Activated T-helper 2 cell treated with anti-CD3 and anti-CD28 coated beads, Interferon-gamma antibody, Interleukin-2, Interleukin-4, amounts not matched to agents 10 μg/mL and 5 μg/mL and 100 μg/mL, durations not matched to agents 14 hours and 24 hours and 36 hours (primary cell): Measurements from ENCODE around the gene ZNF423. TPM values are rescaled to one million over a fixed set of nuclear protein-coding genes. Genes with fewer than 3 reads are reported as not detected.

Experiments
- DNase-seq: peaks from one replicate; pipeline ENCODE4 v3.0.0; 2021; ENCODE audit warnings: low spot score
- H3K27ac Mint-ChIP-seq: one replicate; pipeline ENCODE4 v1.8.0; 2021; ENCODE audit warnings: mixed read lengths
- H3K27me3 Mint-ChIP-seq: one replicate; pipeline ENCODE4 v1.8.0; 2021; ENCODE audit warnings: low read depth, mixed read lengths
- H3K36me3 Mint-ChIP-seq: one replicate; pipeline ENCODE4 v1.8.0; 2021; ENCODE audit warnings: low read depth, mixed read lengths
- H3K4me1 Mint-ChIP-seq: one replicate; pipeline ENCODE4 v1.8.0; 2021; ENCODE audit warnings: low read depth, mixed read lengths
- H3K4me3 Mint-ChIP-seq: one replicate; pipeline ENCODE4 v1.8.0; 2021; ENCODE audit warnings: low read depth, mild to moderate bottlenecking, moderate library complexity, mixed read lengths
- H3K9me3 Mint-ChIP-seq: one replicate; pipeline ENCODE4 v1.8.0; 2021; ENCODE audit warnings: mixed read lengths
- intact Hi-C: fragments of 100-400 bp; cut with micrococcal nuclease; formaldehyde crosslinking; loops from one replicate; pipeline ENCODE4 v1.15.1; 2023
- total RNA-seq: library from RNA; stranded (reverse); gene quantifications from 2 replicates; pipeline ENCODE4 v1.2.3, GENCODE V29; 2022

Gene ZNF423
- total RNA-seq, 1 donor from 2014 or later = not detected

DNA sequence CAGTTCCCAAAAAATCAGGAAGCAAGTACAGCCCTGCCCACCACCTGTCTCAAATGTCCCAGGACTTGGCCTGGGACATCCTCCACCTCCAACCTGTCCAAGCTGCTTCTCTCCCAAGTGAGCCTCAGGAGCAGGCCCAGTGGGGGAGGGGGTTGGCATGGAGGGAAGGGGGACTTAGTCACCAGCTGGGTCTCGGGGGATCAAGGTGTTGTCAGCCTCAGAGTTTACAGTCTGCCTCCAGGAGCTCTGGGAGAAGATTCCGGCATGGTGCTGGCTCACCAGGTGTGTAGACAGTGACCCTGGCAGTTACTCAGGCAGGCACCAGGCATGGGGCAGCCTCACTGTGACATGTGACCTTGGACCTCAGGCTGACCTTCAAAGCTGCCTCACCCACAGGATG is 19.7 kb downstream of the ZNF423 start:
- DNase-seq = no peak
- Mint-ChIP-seq H3K4me3 (no peak overlapping the region), H3K27ac (no peak overlapping the region), H3K36me3 (no peaks in the 10 kb centered on the region), H3K4me1 (no peaks in the 10 kb centered on the region), H3K9me3 (no peaks in the 10 kb centered on the region), H3K27me3 (peaks cover 19% of the 10 kb centered on the region)
- intact Hi-C loops = no loop called here

DNA sequence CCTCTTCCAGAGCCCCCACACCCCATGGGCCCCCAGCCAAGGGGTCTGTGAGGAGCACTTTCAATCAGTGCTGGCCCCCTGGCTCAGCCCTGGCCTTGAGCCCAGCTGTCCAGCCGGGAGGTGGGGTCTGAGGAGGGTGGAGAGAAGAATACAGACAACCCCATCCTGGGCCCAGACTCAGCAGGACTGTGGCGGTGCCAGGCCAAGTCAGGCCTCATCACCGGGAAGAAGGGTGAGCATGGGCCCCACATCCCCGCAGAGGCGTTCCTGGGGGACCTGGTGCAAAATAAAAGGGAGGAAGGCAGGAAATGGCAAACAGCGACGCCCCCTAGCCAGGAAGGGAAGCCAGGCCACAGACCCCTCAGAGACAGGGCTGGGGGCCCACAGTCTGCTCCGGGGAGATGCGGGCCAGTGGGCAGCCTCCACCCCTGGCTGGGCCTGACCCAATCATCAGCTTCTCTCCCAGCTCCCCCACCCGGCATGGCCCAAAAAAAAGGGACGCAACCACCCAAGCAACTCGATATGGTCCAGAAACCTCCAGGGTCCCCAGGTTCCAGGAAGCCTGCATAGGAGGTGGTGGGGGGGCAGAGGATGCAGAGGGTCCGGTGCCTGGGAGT is 20.6 kb downstream of the ZNF423 start:
- Mint-ChIP-seq H3K9me3 (no peaks in the 10 kb centered on the region), H3K4me1 (no peaks in the 10 kb centered on the region), H3K27ac (no peak overlapping the region), H3K4me3 (no peak overlapping the region), H3K36me3 (no peaks in the 10 kb centered on the region), H3K27me3 (peaks cover 16% of the 10 kb centered on the region)
- intact Hi-C loops = no loop called here
- no peak for DNase-seq

DNA sequence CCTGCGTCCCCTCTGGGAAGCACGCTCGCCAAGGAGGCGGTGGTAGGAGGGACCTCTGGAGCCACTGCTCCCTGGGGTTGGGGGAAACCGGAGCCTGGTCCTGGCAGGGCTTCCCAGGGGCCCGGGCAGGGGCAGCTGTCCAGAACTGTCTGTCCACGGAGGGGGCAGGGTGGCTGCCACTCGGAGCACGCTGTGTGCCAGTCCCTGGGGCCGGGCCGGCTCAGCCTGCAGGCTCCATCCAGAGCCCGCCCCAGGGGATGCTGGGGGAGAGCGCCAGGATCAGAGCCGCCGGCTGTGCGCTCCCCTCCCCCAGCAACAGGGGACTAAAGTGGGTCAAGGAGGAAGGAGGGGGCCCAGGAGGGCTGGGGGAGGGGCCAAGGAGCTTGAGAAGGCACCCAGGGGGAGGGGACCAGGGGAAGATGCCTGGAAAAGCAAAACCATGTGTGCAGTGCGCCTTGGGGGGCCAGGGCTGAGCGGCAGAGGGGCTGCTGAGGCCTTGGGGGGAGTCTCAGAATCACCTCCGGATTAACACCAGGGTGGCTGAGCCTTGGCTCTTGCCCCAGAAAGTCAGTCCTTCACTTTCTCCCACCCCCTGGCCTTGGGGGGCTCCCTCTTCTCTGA is 21.3 kb downstream of the ZNF423 start:
- Mint-ChIP-seq H3K27me3 (peaks cover 12% of the 10 kb centered on the region), H3K4me3 (no peak overlapping the region), H3K27ac (no peak overlapping the region), H3K9me3 (no peaks in the 10 kb centered on the region), H3K36me3 (no peaks in the 10 kb centered on the region), H3K4me1 (no peaks in the 10 kb centered on the region)
- DNase-seq = no peak
- intact Hi-C loops = no loop called here

DNA sequence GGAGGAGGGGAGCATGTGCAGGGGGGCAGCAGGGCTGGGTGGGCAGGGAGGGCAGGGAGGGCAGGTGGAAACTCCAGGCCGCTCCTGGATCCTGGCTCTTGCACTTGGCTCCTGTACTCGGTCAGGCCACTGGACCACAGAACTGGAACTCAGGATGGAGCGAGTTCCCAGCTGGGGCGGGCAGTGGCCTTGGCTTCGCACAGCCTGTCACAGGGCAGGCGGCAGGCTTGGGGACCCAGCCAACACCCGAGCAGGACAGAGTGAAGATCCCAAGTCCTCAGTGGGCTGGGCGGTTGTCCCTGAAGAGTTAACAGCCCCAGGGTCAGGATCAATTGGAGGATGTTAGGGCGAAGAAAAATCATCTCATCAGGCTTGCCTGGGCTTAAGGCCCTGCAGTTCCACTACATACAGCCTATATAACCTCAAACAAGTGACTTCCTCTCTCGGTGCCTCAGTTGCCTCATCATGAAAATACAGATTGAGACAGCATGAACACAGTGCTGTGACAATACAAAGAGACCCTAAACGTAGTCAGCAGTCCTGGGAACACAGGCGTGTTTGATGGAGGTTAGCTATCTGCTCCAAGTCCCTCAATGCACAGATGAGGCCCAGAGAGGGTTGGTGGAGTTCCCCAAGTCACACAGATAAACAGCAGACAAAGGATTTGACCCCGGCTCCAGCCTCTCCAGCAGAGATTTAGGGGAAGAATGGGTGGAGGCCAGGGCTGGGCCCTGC is 21.9 kb downstream of the ZNF423 start:
- Mint-ChIP-seq H3K36me3 (no peaks in the 10 kb centered on the region), H3K27me3 (peaks cover 12% of the 10 kb centered on the region), H3K4me3 (no peak overlapping the region), H3K9me3 (no peaks in the 10 kb centered on the region), H3K27ac (no peak overlapping the region), H3K4me1 (no peaks in the 10 kb centered on the region)
- no peak for DNase-seq
- intact Hi-C loops = no loop called here

DNA sequence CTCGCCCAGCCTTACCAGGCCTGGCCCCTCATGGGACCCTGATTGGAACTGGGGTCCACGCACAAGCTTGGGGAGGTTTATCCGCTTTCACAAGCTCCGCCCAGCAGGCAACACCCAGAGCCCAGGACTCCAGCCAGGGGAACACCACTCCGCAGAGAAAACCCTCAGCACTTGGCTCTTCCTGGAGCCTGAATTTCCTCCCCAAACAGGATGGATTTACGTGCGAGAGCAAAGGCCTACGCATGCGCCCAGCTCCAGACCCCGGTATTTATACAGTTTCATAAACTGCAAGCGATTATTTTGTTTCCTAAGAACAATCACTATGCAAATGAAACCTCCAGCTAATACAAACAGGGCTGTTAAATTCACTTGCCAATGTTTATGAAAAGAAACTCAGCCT is 22.8 kb downstream of the ZNF423 start:
- DNase-seq = no peak
- Mint-ChIP-seq H3K9me3 (no peaks in the 10 kb centered on the region), H3K4me1 (no peaks in the 10 kb centered on the region), H3K27me3 (peaks cover 12% of the 10 kb centered on the region), H3K36me3 (no peaks in the 10 kb centered on the region), H3K4me3 (no peak overlapping the region), H3K27ac (no peak overlapping the region)
- intact Hi-C loops = no loop called here

DNA sequence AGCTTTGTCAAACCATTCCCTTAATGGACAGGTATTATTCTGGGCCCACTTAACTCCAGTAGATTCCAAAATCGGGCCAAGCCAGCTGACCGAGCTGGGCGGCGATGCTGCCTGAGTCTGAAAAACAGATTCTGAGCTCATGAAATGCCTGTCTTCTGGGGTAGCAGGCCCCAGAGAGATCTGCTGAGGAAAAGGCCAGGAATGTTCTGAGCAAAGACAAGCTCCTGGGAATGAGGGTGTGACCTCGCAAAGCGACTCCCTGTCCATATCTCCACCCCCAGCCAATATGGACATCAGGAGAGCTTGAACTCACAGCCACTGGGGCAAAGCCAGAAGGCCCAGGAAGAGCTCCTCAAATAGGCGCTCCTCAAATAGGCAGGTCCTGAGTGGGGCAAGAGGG is 23.7 kb downstream of the ZNF423 start:
- intact Hi-C loops = no loop called here
- Mint-ChIP-seq H3K4me1 (no peaks in the 10 kb centered on the region), H3K9me3 (no peaks in the 10 kb centered on the region), H3K27me3 (peaks cover 5% of the 10 kb centered on the region), H3K27ac (no peak overlapping the region), H3K36me3 (no peaks in the 10 kb centered on the region), H3K4me3 (no peak overlapping the region)
- no peak for DNase-seq

DNA sequence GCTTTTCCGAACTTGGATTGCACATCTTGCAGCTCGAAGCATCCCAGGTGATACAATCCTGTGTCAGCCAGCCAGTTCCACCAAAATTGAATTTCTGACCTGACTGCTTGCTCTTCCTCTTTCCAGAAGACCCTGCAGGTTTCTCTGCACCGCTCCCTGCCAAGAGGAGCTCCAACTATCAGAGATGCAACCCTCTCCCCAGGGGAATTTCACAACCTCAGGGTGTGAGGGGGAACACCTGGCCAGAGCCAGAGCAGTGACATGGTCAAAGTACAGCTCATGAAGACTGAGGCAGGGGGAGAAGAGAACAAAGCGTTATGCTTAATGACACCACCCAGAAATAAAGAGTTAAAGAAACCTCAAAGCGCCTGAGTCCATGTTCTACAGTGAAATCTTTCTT is 25.0 kb downstream of the ZNF423 start:
- no peaks in the 10 kb centered on the region for H3K36me3 Mint-ChIP-seq
- H3K27ac Mint-ChIP-seq = no peak overlapping the region
- no peak for DNase-seq
- H3K4me3 Mint-ChIP-seq = no peak overlapping the region
- H3K9me3 Mint-ChIP-seq = no peaks in the 10 kb centered on the region
- H3K4me1 Mint-ChIP-seq = no peaks in the 10 kb centered on the region
- intact Hi-C loops = no loop called here
- H3K27me3 Mint-ChIP-seq = no peaks in the 10 kb centered on the region

DNA sequence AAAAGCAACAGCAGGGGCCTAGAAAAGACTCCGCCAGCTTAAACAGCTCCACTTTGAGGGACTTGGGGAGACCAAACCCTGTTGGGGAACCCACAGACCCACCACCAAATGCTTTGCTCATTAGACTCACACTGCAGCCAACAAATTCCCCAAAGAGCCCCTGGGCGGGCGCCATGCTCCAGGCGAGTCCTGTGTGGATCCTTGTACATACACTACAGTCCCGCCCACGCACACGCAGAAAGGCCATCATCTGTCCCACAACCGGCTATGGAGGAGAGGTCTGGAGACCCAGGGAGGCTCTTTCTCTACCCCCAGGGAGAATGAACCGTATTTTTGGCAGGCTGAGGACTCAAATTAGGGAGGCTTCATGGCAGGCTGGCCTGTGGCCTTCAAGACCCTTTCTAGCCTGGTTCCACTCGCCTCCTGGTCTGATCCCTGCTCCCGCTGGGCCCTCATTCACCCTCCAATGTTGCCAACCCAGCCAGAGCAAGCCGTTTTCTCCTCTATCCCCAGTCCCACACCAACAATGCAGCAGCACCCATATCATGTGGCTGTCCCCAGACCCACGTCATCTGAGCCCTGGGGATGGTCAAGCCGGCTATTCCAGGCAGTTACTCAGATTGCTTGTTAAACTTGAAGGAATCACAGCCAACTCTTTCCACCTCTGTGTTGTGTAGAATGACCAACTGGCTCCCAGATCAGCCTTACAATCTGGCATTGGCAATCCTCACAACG is 27.2 kb downstream of the ZNF423 start:
- no peak for DNase-seq
- H3K27ac Mint-ChIP-seq = no peak overlapping the region
- H3K9me3 Mint-ChIP-seq = no peaks in the 10 kb centered on the region
- no peaks in the 10 kb centered on the region for H3K27me3 Mint-ChIP-seq
- intact Hi-C loops = no loop called here
- no peaks in the 10 kb centered on the region for H3K4me1 Mint-ChIP-seq
- no peak overlapping the region for H3K4me3 Mint-ChIP-seq
- H3K36me3 Mint-ChIP-seq = no peaks in the 10 kb centered on the region

DNA sequence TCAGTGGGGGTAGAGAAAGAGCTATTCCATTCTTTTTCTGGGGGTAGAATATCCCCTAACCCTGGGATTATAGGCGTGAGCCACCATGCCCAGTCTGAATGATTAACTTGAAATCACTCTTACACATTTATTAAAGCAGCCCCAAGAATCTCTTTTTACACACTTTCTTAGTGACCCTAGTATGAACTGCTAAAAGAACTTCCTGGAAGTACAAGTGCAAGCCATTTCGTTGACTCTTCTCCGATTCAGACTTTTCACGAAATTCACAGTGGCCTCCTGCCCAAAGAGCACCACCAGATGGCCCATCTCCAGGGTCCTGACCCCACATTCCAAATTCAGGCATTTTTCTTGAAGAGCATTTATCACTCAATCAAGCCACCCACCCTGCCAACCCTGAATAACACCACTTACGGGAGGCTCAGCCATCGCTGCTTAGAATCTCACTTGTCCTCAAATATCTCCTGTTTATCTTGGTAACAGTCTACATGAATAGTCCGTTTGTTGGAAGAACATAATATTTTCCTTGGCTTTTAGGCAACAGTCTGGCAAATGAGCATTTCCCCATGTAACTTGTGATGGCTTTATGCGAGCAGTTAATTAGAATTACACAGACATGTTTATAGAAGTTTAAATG is 28.0 kb downstream of the ZNF423 start:
- H3K36me3 Mint-ChIP-seq = no peaks in the 10 kb centered on the region
- H3K9me3 Mint-ChIP-seq = no peaks in the 10 kb centered on the region
- no peak for DNase-seq
- H3K27ac Mint-ChIP-seq = no peak overlapping the region
- no peak overlapping the region for H3K4me3 Mint-ChIP-seq
- intact Hi-C loops = no loop called here
- no peaks in the 10 kb centered on the region for H3K4me1 Mint-ChIP-seq
- H3K27me3 Mint-ChIP-seq = no peaks in the 10 kb centered on the region

DNA sequence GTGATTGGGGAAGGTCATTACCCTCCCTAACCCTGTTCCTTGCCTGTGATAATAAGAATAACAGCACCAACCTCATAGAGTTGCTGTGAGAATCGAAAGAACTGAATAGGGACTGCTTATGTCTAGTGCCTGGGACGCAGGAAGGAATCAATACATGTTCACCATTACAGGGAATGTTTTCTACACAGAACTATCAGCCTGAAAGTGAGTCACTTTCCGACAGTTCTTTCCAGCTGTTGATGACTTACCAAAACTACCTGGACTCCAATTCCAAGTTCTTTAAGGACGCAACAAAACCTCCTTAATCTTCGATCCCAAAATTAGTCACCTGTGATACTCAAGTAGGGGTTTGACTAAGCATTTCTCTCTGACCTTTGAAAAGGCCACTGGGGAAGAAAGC is 29.4 kb downstream of the ZNF423 start:
- intact Hi-C loops = no loop called here
- H3K9me3 Mint-ChIP-seq = no peaks in the 10 kb centered on the region
- no peaks in the 10 kb centered on the region for H3K27me3 Mint-ChIP-seq
- DNase-seq = no peak
- no peak overlapping the region for H3K4me3 Mint-ChIP-seq
- no peaks in the 10 kb centered on the region for H3K36me3 Mint-ChIP-seq
- no peaks in the 10 kb centered on the region for H3K4me1 Mint-ChIP-seq
- H3K27ac Mint-ChIP-seq = no peak overlapping the region

DNA sequence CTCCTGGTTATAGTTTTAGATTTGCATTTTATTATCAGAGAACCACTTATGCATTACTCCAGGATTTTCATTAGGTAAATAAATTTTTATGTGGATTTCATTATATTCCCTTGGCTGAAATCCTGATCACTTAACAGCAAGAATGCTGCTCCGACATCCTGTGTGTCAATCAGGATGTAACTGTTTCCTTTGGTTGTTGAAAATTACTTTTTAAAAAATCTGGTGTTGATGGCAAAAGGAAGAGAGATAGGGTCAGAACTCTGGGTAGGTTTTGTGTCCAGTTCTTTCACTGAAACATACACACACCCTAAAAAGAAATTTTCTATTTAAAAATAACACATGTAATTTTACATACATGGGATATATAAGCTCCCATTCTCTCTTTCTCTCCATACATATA is 30.9 kb downstream of the ZNF423 start:
- intact Hi-C loops = no loop called here
- Mint-ChIP-seq H3K36me3 (no peaks in the 10 kb centered on the region), H3K9me3 (no peaks in the 10 kb centered on the region), H3K4me3 (no peak overlapping the region), H3K4me1 (no peaks in the 10 kb centered on the region), H3K27me3 (no peaks in the 10 kb centered on the region), H3K27ac (no peak overlapping the region)
- DNase-seq = no peak

DNA sequence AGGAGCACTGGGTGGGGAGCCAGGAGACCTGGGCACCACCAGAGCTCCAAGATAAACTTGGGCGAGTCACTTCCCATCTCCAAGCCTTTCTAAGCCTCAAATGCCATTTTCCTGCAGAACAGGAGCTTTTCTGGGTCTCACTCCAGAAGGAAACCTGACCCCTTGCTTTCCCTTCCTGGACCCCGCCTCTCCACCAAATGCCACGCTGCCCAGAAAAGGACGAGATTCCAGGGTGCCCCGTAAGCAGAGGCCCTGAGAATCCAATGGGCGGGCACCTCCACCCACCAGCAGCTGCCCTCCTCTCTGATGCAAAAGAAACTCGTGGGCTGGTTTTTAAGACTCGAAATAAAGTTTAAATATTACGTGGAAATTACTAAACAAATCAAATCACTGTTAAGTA is 31.3 kb downstream of the ZNF423 start:
- H3K4me1 Mint-ChIP-seq = no peaks in the 10 kb centered on the region
- H3K9me3 Mint-ChIP-seq = no peaks in the 10 kb centered on the region
- no peak for DNase-seq
- H3K36me3 Mint-ChIP-seq = no peaks in the 10 kb centered on the region
- H3K4me3 Mint-ChIP-seq = no peak overlapping the region
- intact Hi-C loops = no loop called here
- H3K27ac Mint-ChIP-seq = no peak overlapping the region
- no peaks in the 10 kb centered on the region for H3K27me3 Mint-ChIP-seq
